Kidney (tissue), 14 donors: ENCODE data around the gene ASB8. TPM values are rescaled to one million over a fixed set of nuclear protein-coding genes. Genes with fewer than 3 reads are reported as not detected.
A peak's percentile ranks its signal among the peaks of the same experiment; 100 is the strongest.

Experiments
- DNase-seq, 5 donors: peaks; one replicate each; pipeline ENCODE4 v3.0.0-alpha.2; 2013 to 2020
- FAIRE-seq: peaks from 2 replicates; lab custom pipeline; 2012; peaks lifted over from hg19 to GRCh38; lab: Jason Lieb, UNC
- H3K27ac ChIP-seq, 2 donors: one replicate each; pipeline ENCODE4 v1.7.0; 2013; ENCODE audit warnings: low read depth in 2 of 2, low read length in 2 of 2, inconsistent platforms in 1 of 2
- H3K27me3 ChIP-seq: one replicate; pipeline ENCODE4 v1.7.1; 2013; ENCODE audit warnings: low read length, inconsistent platforms; ENCODE audit not compliant: control insufficient read depth, insufficient read depth
- H3K36me3 ChIP-seq, 3 donors: one replicate each; pipeline versions ENCODE4 v1.7.0 to v1.7.1; 2013; ENCODE audit warnings: low read length in 3 of 3, control low read depth in 1 of 3, inconsistent platforms in 1 of 3; ENCODE audit not compliant: insufficient read depth in 3 of 3, control insufficient read depth in 2 of 3
- H3K4me1 ChIP-seq, 3 donors: one replicate each; pipeline versions ENCODE4 v1.7.0 to v1.7.1; 2013; ENCODE audit warnings: low read length in 3 of 3, inconsistent platforms in 1 of 3, low read depth in 1 of 3; ENCODE audit not compliant: control insufficient read depth in 2 of 3, insufficient read depth in 2 of 3
- H3K4me3 ChIP-seq, 3 donors: one replicate each; pipeline versions ENCODE4 v1.7.0 to v1.8.1; 2013; ENCODE audit warnings: low read length in 3 of 3, control low read depth in 1 of 3, inconsistent platforms in 1 of 3
- H3K9ac ChIP-seq, 3 donors: one replicate each; pipeline versions ENCODE4 v1.7.0 to v1.7.1; 2013; ENCODE audit warnings: low read length in 3 of 3, control low read depth in 1 of 3, inconsistent platforms in 1 of 3
- H3K9me3 ChIP-seq, 3 donors: one replicate each; pipeline versions ENCODE4 v1.7.0 to v1.7.1; 2013; ENCODE audit warnings: low read length in 3 of 3, control low read depth in 1 of 3, inconsistent platforms in 1 of 3; ENCODE audit not compliant: control insufficient read depth in 2 of 3, insufficient read depth in 1 of 3
- intact Hi-C: fragments of 100-400 bp; cut with DNase I; formaldehyde crosslinking; loops from one replicate; pipeline ENCODE4 v1.11.1; 2022
- polyA plus RNA-seq: library from polyadenylated mRNA; stranded (reverse); fragments of 350-450 nt; fragmentation: Illumina TruSeq; extraction: RNeasy Lipid Tissue Mini Kit (QIAGEN cat#74804); gene quantifications from one replicate; pipeline ENCODE4 v1.2.3, GENCODE V29; 2014; ENCODE audit warnings: low read depth, low replicate concordance; ENCODE audit not compliant: insufficient read depth
- total RNA-seq: library from RNA; stranded (reverse); fragmentation: NEBNext Ultra II Directional; extraction: Animal tissue kit (Norgen Biotek cat#: 25700); gene quantifications from one replicate; pipeline ENCODE4 v1.2.1, GENCODE V29; 2021
- TF ChIP-seq, protein P1 (sequence below): IDR thresholded peaks from 3 replicates; pipeline ENCODE4 v1.5.1; 2012; ENCODE audit warnings: mild to moderate bottlenecking, moderate library complexity, borderline replicate concordance; ENCODE audit not compliant: insufficient read depth; ENCODE audit errors: extremely low read depth
- donor health status: control.
- donor health status: control.
- donor health status: control.
- donor health status: control.
- donor health status: control.
- donor health status: DM: yes; HTN: yes; CAD: no.
- donor health status: Normal renal cell carcinoma (clear cell type).

Gene ASB8
- total and polyA plus RNA-seq, 2 donors from 2014 or later = 27.3 to 40.5 TPM

DNA sequence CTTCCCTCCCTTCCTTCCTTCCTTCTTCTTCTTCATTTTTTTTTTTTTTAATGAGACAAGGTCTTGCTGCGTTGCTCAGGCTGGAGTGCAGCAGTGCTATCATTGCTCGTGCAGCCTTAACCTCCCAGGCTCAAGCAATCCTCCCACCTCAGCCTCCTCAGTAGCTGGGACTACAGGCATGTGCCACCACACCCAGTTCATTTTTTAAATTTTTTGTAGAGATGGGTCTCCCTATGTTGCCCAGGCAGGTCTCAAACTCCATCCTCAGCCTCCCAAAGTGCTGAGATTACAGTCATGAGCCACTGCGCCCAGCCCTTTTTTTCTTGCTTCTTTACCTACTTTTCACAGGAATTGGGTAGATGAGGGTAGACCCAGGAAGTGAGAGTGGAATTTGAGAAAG, 44.2 kb upstream of the ASB8 start:
- no peak for DNase-seq
- FAIRE-seq = no peak
- Histone ChIP-seq H3K36me3 (no peaks in the 10 kb centered on the region), H3K27ac (no peak overlapping the region), H3K4me3 (no peak overlapping the region), H3K9ac (no peak overlapping the region), H3K27me3 (no peaks in the 10 kb centered on the region), H3K9me3 (peaks cover 0 to 34% (median 0%) of the 10 kb centered on the region in 3 donors), H3K4me1 (peaks cover 0 to 3% (median 2%) of the 10 kb centered on the region in 3 donors)
- intact Hi-C loops = no loop called here
- TF ChIP-seq, protein P1, sequence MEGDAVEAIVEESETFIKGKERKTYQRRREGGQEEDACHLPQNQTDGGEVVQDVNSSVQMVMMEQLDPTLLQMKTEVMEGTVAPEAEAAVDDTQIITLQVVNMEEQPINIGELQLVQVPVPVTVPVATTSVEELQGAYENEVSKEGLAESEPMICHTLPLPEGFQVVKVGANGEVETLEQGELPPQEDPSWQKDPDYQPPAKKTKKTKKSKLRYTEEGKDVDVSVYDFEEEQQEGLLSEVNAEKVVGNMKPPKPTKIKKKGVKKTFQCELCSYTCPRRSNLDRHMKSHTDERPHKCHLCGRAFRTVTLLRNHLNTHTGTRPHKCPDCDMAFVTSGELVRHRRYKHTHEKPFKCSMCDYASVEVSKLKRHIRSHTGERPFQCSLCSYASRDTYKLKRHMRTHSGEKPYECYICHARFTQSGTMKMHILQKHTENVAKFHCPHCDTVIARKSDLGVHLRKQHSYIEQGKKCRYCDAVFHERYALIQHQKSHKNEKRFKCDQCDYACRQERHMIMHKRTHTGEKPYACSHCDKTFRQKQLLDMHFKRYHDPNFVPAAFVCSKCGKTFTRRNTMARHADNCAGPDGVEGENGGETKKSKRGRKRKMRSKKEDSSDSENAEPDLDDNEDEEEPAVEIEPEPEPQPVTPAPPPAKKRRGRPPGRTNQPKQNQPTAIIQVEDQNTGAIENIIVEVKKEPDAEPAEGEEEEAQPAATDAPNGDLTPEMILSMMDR = no peak

DNA sequence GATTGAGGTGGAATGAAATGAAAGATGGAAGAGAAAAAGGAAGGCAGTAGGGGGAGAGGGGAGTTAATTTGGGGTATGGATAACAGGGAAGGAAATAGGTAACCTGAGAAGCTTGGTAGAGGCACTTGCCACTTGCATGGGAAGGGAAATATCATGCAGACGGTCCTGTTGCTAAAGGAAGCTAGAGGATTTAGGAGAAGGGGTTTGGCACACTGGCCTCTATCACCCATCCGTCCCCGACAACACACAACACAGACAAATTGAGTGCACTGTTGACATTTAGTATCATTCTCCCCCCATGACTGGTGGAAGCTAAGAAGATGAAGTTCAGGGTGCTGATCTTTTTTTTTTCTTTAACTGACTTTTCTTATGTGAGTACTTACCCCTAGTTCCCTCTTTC, 43.8 kb upstream of the ASB8 start:
- no peak for DNase-seq
- Histone ChIP-seq H3K27me3 (no peaks in the 10 kb centered on the region), H3K27ac (no peak overlapping the region), H3K4me3 (no peak overlapping the region), H3K9me3 (peaks cover 0 to 30% (median 0%) of the 10 kb centered on the region in 3 donors), H3K4me1 (peaks cover 0 to 3% (median 2%) of the 10 kb centered on the region in 3 donors), H3K9ac (no peak overlapping the region), H3K36me3 (no peaks in the 10 kb centered on the region)
- no peak for FAIRE-seq
- TF ChIP-seq, protein P1 = no peak
- intact Hi-C loops = no loop called here

- H3K27ac ChIP-seq = no peak overlapping the region
- no peaks in the 10 kb centered on the region for H3K27me3 ChIP-seq
- intact Hi-C loops = no loop called here
- DNase-seq (peak in 3 of 5 donors; percentile 21 to 64 (median 63)), FAIRE-seq (no peak)
- H3K4me1 ChIP-seq = peaks cover 0 to 3% (median 2%) of the 10 kb centered on the region in 3 donors
- H3K9ac ChIP-seq = no peak overlapping the region
- no peaks in the 10 kb centered on the region for H3K36me3 ChIP-seq
- H3K4me3 ChIP-seq = peak overlapping the region in 1 of 3 donors; percentile 1
- H3K9me3 ChIP-seq = peaks cover 0 to 23% (median 0%) of the 10 kb centered on the region in 3 donors
- TF ChIP-seq, protein P1 = no peak
Measured at GRCh38 chr12:48199774-48200221, 42.5 kb upstream of the ASB8 start.

- TF ChIP-seq, protein P1 = no peak
- intact Hi-C loops = no loop called here
- DNase-seq = no peak
- H3K4me3 ChIP-seq = peak overlapping the region; percentile 92 to 97 (median 93)
- H3K9me3 ChIP-seq = peaks cover 0 to 15% (median 0%) of the 10 kb centered on the region in 3 donors
- H3K9ac ChIP-seq = peak overlapping the region in 1 of 3 donors; percentile 91
- H3K36me3 ChIP-seq = no peaks in the 10 kb centered on the region
- FAIRE-seq = no peak
- H3K27ac ChIP-seq = peak overlapping the region; percentile 94 to 96
- H3K4me1 ChIP-seq = peaks cover 0 to 3% (median 2%) of the 10 kb centered on the region in 3 donors
- no peaks in the 10 kb centered on the region for H3K27me3 ChIP-seq
Measured at GRCh38 chr12:48198985-48199384, 41.7 kb upstream of the ASB8 start.
